Muscle of arm (tissue), 14 donors: ENCODE results near the gene HBG1. TPM values are rescaled to one million over a fixed set of nuclear protein-coding genes. Genes with fewer than 3 reads are reported as not detected.
"Not testable (repeated sequence)": the region's sequence is repeated elsewhere in the genome, so short reads cannot be mapped to it uniquely, and the experiment has no call there.

Source experiments
- DNase-seq: peaks from one replicate; pipeline ENCODE4 v3.0.0-alpha.2; 2013
- long read RNA-seq, 11 donors: transcript quantifications; one replicate each; lab custom pipeline, GENCODE V29; 2026
- polyA plus RNA-seq, 12 donors: library from polyadenylated mRNA; unstranded; fragments of 120-200 nt; gene quantifications; one replicate each; pipeline ENCODE4 v1.2.1, GENCODE V29; 2013; ENCODE audit not compliant: insufficient read length in 12 of 12

The HBG1 gene
- 1,000 to 10,000 TPM in 2 of 12 donors, 100 to 1,000 TPM in 3, 10 to 100 TPM in 2, 1 to 10 TPM in 4, not detected in 1; 4.2 to 8,722 (median 70.4) TPM for polyA plus RNA-seq
- long read RNA-seq, donor 1, transcript HBG1-201 (3 exons, 779 nt) = major isoform, 468 of 924 reads
- long read RNA-seq, donor 1, transcript HBG1-203 (2 exons, 1,464 nt) = minor isoform, 7 of 924 reads
- long read RNA-seq, donor 1, partial matches to known transcripts = 413 of 924 reads
- long read RNA-seq, donor 1, other reads (novel, unspliced or antisense) = 36 of 924 reads
- long read RNA-seq, donor 2, transcript HBG1-203 (2 exons, 1,464 nt) = minor isoform, 11 of 1,004 reads
- long read RNA-seq, donor 2, transcript HBG1-201 (3 exons, 779 nt) = major isoform, 637 of 1,004 reads
- long read RNA-seq, donor 2, partial matches to known transcripts = 355 of 1,004 reads
- long read RNA-seq, donor 2, other reads (novel, unspliced or antisense) = 0 of 1,004 reads
- long read RNA-seq, donor 3, transcript HBG1-203 (2 exons, 1,464 nt) = minor isoform, 11 of 736 reads
- long read RNA-seq, donor 3, transcript HBG1-201 (3 exons, 779 nt) = major isoform, 402 of 736 reads
- long read RNA-seq, donor 3, partial matches to known transcripts = 321 of 736 reads
- long read RNA-seq, donor 3, other reads (novel, unspliced or antisense) = 0 of 736 reads
- long read RNA-seq, donor 4, transcript HBG1-201 (3 exons, 779 nt) = major isoform, 384 of 693 reads
- long read RNA-seq, donor 4, transcript HBG1-203 (2 exons, 1,464 nt) = minor isoform, 11 of 693 reads
- long read RNA-seq, donor 4, partial matches to known transcripts = 279 of 693 reads
- long read RNA-seq, donor 4, other reads (novel, unspliced or antisense) = 19 of 693 reads
- long read RNA-seq, donor 5 = 0 reads
- long read RNA-seq, donor 6, transcript HBG1-203 (2 exons, 1,464 nt) = minor isoform, 30 of 2,697 reads
- long read RNA-seq, donor 6, transcript HBG1-201 (3 exons, 779 nt) = major isoform, 1,384 of 2,697 reads
- long read RNA-seq, donor 6, partial matches to known transcripts = 1,209 of 2,697 reads
- long read RNA-seq, donor 6, other reads (novel, unspliced or antisense) = 73 of 2,697 reads
- long read RNA-seq, donor 7, transcript HBG1-201 (3 exons, 779 nt) = major isoform, 898 of 1,431 reads
- long read RNA-seq, donor 7, transcript HBG1-203 (2 exons, 1,464 nt) = minor isoform, 9 of 1,431 reads
- long read RNA-seq, donor 7, partial matches to known transcripts = 466 of 1,431 reads
- long read RNA-seq, donor 7, other reads (novel, unspliced or antisense) = 58 of 1,431 reads
- long read RNA-seq, donor 8, transcript HBG1-203 (2 exons, 1,464 nt) = minor isoform, 15 of 1,806 reads
- long read RNA-seq, donor 8, transcript HBG1-201 (3 exons, 779 nt) = major isoform, 890 of 1,806 reads
- long read RNA-seq, donor 8, partial matches to known transcripts = 891 of 1,806 reads
- long read RNA-seq, donor 8, other reads (novel, unspliced or antisense) = 10 of 1,806 reads
- long read RNA-seq, donor 9, transcript HBG1-203 (2 exons, 1,464 nt) = minor isoform, 10 of 1,461 reads
- long read RNA-seq, donor 9, transcript HBG1-201 (3 exons, 779 nt) = major isoform, 888 of 1,461 reads
- long read RNA-seq, donor 9, partial matches to known transcripts = 556 of 1,461 reads
- long read RNA-seq, donor 9, other reads (novel, unspliced or antisense) = 7 of 1,461 reads
- long read RNA-seq, donor 10, transcript HBG1-201 (3 exons, 779 nt) = major isoform, 258 of 473 reads
- long read RNA-seq, donor 10, partial matches to known transcripts = 205 of 473 reads
- long read RNA-seq, donor 10, other reads (novel, unspliced or antisense) = 7 of 473 reads
- long read RNA-seq, donor 11, transcript HBG1-201 (3 exons, 779 nt) = major isoform, 4,803 of 8,199 reads
- long read RNA-seq, donor 11, transcript HBG1-203 (2 exons, 1,464 nt) = minor isoform, 70 of 8,199 reads
- long read RNA-seq, donor 11, partial matches to known transcripts = 3,006 of 8,199 reads
- long read RNA-seq, donor 11, other reads (novel, unspliced or antisense) = 317 of 8,199 reads

- DNase-seq = not testable (repeated sequence)
Measured at GRCh38 chr11:5249807-5250396, at the start of gene HBG1. Gene HBG1, minus strand, starts transcription at chr11:5249857. Its CDS starts 53 bp downstream, at chr11:5249804.

GRCh38 chr11:5298451-5298850 is 48.8 kb upstream of the HBG1 start:
- DNase-seq = no peak

- DNase-seq = no peak
Measured at GRCh38 chr11:5297721-5298323, 48.2 kb upstream of the HBG1 start.

GRCh38 chr11:5294342-5294995 is 44.8 kb upstream of the HBG1 start:
- DNase-seq = not testable (repeated sequence)

- no peak for DNase-seq
Measured at GRCh38 chr11:5293028-5293427, 43.4 kb upstream of the HBG1 start.

GRCh38 chr11:5291207-5291838 is 41.7 kb upstream of the HBG1 start:
- DNase-seq = no peak

- DNase-seq = no peak
Measured at GRCh38 chr11:5290106-5290505, 40.4 kb upstream of the HBG1 start.

- DNase-seq = no peak
Measured at GRCh38 chr11:5289696-5290095, 40.0 kb upstream of the HBG1 start.

GRCh38 chr11:5288906-5289550 is 39.4 kb upstream of the HBG1 start:
- no peak for DNase-seq

- no peak for DNase-seq
Measured at GRCh38 chr11:5288108-5288905, 38.6 kb upstream of the HBG1 start.

- DNase-seq = no peak
Measured at GRCh38 chr11:5286901-5287300, 37.2 kb upstream of the HBG1 start.

GRCh38 chr11:5286351-5286750 is 36.7 kb upstream of the HBG1 start:
- DNase-seq = no peak

- DNase-seq = no peak
Measured at GRCh38 chr11:5285703-5286340, 36.2 kb upstream of the HBG1 start.

GRCh38 chr11:5284637-5285036 is 35.0 kb upstream of the HBG1 start:
- DNase-seq = no peak

- DNase-seq = no peak
Measured at GRCh38 chr11:5283882-5284281, 34.2 kb upstream of the HBG1 start.

- no peak for DNase-seq
Measured at GRCh38 chr11:5283086-5283485, 33.4 kb upstream of the HBG1 start.
